Activated CD4-positive, alpha-beta memory T cell treated with anti-CD3 and anti-CD28 coated beads, Interleukin-2, amount 10 ng/mL, durations not matched to agents 7 days and 5 days (primary cell): ENCODE results near the gene RDX. TPM values are rescaled to one million over a fixed set of nuclear protein-coding genes. Genes with fewer than 3 reads are reported as not detected.

ENCODE experiments used
- CTCF ChIA-PET: fragments of 350-600 bp; sonication (Branson Sonifier 250); formaldehyde crosslinking; loops from one replicate; lab custom pipeline; 2021; ENCODE audit warnings: antibody characterized with exemption, inconsistent platforms; lab: Charles Lee
- POLR2A ChIA-PET: fragments of 350-600 bp; sonication (Branson Sonifier 250); formaldehyde crosslinking; loops from one replicate; lab custom pipeline; 2021; ENCODE audit warnings: antibody characterized with exemption; lab: Charles Lee
- DNase-seq: peaks from one replicate; pipeline ENCODE4 v3.0.0-alpha.2; 2020
- H3K27ac Mint-ChIP-seq: one replicate; pipeline ENCODE4 v1.8.0; 2021; ENCODE audit warnings: mild to moderate bottlenecking, mixed read lengths
- H3K27me3 Mint-ChIP-seq: one replicate; pipeline ENCODE4 v1.8.0; 2021; ENCODE audit warnings: mixed read lengths
- H3K36me3 Mint-ChIP-seq: one replicate; pipeline ENCODE4 v1.8.0; 2021; ENCODE audit warnings: low read depth, mixed read lengths
- H3K4me1 Mint-ChIP-seq: one replicate; pipeline ENCODE4 v1.8.0; 2021; ENCODE audit warnings: mixed read lengths
- H3K4me3 Mint-ChIP-seq: one replicate; pipeline ENCODE4 v1.8.0; 2021; ENCODE audit warnings: mild to moderate bottlenecking, mixed read lengths
- H3K9me3 Mint-ChIP-seq: one replicate; pipeline ENCODE4 v1.8.0; 2021; ENCODE audit warnings: mixed read lengths
- total RNA-seq, 2 experiments: library from RNA; stranded (reverse); gene quantifications; one replicate each; pipeline ENCODE4 v1.2.3, GENCODE V29; 2021

RDX gene
- total RNA-seq, 2 experiments from 2014 or later = 53.5 to 54.4 TPM

DNA sequence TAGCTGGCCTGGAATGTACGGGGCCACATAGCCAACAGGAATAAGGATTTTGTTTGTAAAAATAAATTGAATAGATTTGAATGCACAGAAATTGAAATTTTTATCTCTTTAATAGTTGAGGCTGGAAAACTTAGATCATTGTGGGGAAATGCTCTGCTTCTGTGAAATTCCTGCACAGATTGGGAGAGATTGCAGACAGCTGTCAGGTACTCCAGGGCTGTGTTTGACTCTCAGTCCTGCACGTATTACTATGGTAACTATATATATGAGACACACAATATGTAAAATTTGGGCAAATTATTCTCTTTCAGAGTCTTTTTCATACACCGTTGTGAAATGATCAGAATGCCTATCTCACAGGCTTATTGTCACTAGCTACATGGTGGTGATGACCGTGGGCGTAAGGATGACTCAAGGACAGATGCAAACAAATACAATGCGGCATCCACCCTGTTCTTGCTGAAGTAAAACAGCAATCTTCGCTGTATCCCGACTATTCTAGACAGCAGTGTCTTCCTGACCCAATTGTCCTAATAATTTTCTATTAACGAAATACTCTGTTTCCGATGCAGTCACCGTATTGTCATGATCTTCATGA, 123.8 kb downstream of the RDX start:
- ChIA-PET POLR2A (no interaction called here), CTCF (interaction anchor here (1.7 kb wide), 1 partner anchor 320 kb away, joined by 4 read pairs; no protein-coding TSS in a partner anchor)
- DNase-seq = no peak
- H3K9me3 Mint-ChIP-seq = no peaks in the 10 kb centered on the region
- no peak overlapping the region for H3K4me3 Mint-ChIP-seq
- peaks cover 21% of the 10 kb centered on the region for H3K27me3 Mint-ChIP-seq
- peaks cover 5% of the 10 kb centered on the region for H3K4me1 Mint-ChIP-seq
- H3K36me3 Mint-ChIP-seq = no peaks in the 10 kb centered on the region
- H3K27ac Mint-ChIP-seq = no peak overlapping the region

DNA sequence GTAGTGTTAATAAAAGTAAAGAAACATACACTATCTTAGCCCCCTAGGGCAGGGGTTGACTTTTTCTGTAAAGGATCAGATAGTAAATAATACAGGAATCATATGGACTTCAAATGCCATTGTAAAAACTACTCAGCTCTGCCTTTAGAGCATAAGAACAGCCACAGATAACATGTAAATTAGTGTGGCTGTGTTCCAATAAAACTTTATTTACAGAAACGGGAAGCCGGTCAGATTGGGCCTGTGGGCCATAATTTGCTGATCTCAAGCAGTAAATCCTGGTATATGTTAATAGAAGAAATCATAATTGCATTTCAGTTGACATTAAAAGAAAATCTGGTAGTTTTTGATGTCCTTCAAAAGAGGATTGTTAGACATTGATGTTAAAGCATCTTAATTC, 126.7 kb downstream of the RDX start:
- no peaks in the 10 kb centered on the region for H3K36me3 Mint-ChIP-seq
- no peak overlapping the region for H3K27ac Mint-ChIP-seq
- no peak overlapping the region for H3K4me3 Mint-ChIP-seq
- ChIA-PET POLR2A (no interaction called here), CTCF (interaction anchor here (1.2 kb wide), 1 partner anchor 8 kb away, joined by 3 read pairs; no protein-coding TSS in a partner anchor)
- H3K27me3 Mint-ChIP-seq = peaks cover 31% of the 10 kb centered on the region
- H3K4me1 Mint-ChIP-seq = peaks cover 5% of the 10 kb centered on the region
- no peak for DNase-seq
- no peaks in the 10 kb centered on the region for H3K9me3 Mint-ChIP-seq

DNA sequence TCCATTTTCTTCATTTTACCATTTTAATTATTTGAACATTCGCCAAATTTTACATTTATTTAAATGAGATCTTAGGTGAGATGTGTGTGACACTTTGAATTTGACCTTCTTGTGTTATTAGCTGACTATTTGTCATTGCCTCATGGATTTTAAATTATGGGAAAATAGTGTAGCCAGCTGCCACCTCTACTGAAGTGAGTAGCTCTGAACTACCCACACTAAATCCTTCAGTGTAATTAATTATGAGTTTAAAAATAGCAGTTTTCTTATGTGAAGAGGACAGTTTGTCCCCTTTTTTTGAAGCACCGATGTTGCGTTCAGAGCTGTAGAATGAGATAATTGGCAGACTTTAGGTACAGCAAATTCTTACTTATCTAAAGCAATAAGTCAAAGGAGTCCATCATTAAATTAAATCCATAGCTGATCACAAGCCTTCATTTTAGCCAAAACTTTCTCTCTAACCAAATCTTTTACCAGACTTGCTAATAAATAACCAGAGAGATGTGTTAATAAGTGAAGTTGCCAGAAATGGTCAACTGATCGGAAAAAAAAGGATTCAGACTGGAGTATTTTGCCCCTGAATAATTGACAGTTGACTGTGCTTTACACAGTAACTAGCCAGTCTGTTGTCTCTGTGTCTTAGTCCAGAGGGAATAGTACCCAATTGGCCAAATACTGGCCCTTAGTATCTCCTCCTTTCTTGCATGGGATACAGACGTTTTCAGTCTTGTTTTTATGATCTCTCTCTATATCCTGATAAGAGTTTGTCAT, 128.2 kb downstream of the RDX start:
- Mint-ChIP-seq H3K4me1 (no peaks in the 10 kb centered on the region), H3K9me3 (no peaks in the 10 kb centered on the region), H3K36me3 (no peaks in the 10 kb centered on the region), H3K27ac (no peak overlapping the region), H3K27me3 (peaks cover 28% of the 10 kb centered on the region), H3K4me3 (no peak overlapping the region)
- ChIA-PET POLR2A (interaction anchor here (1.0 kb wide), 1 partner anchor 9 kb away, joined by 3 read pairs; no protein-coding TSS in a partner anchor), CTCF (no interaction called here)
- DNase-seq = no peak

DNA sequence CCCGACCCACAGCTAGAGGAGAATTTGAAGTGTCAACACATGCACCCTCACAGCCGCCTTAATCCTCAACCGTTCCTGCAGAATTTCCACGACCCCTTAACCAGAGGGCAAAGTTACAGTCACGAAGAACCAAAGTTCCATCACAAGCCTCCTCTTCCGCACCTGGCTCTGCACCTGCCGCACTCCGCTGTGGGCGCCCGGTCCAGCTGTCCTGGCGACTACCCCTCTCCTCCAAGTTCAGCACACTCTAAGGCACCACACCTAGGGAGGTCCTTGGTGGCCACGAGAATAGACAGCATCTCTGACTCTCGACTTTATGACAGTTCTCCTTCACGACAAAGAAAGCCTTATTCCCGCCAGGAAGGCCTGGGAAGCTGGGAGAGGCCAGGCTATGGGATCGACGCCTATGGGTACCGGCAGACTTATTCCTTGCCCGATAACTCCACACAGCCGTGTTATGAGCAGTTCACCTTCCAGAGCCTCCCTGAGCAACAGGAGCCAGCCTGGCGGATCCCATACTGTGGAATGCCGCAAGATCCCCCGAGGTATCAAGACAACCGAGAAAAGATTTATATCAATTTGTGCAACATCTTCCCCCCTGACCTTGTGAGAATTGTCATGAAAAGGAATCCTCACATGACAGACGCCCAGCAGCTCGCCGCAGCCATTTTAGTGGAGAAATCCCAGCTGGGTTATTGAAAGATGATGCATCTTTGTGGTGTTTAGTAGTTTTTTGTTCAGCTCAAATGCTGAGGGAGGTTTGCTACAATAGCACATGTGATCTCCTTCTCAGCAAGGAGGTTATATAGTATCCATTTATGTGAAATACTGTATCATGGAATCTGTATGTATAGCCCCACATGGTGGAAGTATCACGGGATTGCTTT, 131.1 kb downstream of the RDX start:
- POLR2A ChIA-PET = interaction anchor here (0.6 kb wide), 1 partner anchor 1227 kb away, joined by 3 read pairs; no protein-coding TSS in a partner anchor
- no peak overlapping the region for H3K4me3 Mint-ChIP-seq
- H3K9me3 Mint-ChIP-seq = no peaks in the 10 kb centered on the region
- CTCF ChIA-PET = interaction anchor here (0.9 kb wide), 1 partner anchor 33 kb away, joined by 3 read pairs; no protein-coding TSS in a partner anchor
- H3K27me3 Mint-ChIP-seq = peaks cover 15% of the 10 kb centered on the region
- no peak for DNase-seq
- no peaks in the 10 kb centered on the region for H3K4me1 Mint-ChIP-seq
- no peaks in the 10 kb centered on the region for H3K36me3 Mint-ChIP-seq
- H3K27ac Mint-ChIP-seq = no peak overlapping the region

DNA sequence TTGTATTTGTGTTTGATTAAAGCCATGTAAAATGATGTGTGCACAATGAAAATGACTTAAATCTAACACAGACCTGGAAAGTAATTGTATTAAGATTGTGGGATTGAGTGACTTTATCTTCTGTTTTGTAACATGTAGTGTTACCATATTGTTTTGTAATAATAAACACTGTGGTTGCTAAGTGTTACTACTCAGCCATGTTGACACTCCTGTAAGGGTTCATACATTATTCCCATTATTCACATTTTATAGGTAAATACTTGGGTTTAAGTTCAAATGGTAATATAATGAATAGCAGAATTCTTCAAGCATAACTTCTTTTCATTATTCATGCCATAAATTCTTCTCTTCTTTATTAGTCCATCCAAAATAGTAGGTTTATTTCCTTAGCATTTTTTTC, 134.2 kb downstream of the RDX start:
- POLR2A ChIA-PET = no interaction called here
- H3K4me1 Mint-ChIP-seq = no peaks in the 10 kb centered on the region
- no peak overlapping the region for H3K4me3 Mint-ChIP-seq
- no peak for DNase-seq
- H3K9me3 Mint-ChIP-seq = no peaks in the 10 kb centered on the region
- CTCF ChIA-PET = no interaction called here
- no peak overlapping the region for H3K27ac Mint-ChIP-seq
- no peaks in the 10 kb centered on the region for H3K36me3 Mint-ChIP-seq
- peaks cover 13% of the 10 kb centered on the region for H3K27me3 Mint-ChIP-seq

DNA sequence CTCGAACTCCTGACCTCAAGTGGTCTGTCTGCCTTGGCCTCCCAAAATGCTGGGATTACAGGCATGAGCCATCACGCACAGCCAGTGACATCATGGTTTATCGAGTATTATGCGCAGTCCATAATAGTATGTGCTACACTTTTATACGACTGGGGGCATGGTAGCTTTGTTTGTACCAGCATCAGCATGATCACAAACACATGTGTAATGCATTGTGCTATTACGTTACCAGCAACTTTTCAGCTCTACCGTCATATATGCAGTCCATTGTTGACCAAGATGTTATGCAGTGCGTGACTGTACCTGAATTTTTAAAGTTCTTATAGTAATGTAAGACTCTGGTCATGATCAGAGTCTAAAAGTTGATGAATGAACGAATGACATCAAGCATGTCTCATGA, 135.4 kb downstream of the RDX start:
- Mint-ChIP-seq H3K27me3 (peaks cover 8% of the 10 kb centered on the region), H3K9me3 (no peaks in the 10 kb centered on the region), H3K4me3 (no peak overlapping the region), H3K36me3 (no peaks in the 10 kb centered on the region), H3K4me1 (no peaks in the 10 kb centered on the region), H3K27ac (no peak overlapping the region)
- POLR2A ChIA-PET = no interaction called here
- CTCF ChIA-PET = no interaction called here
- no peak for DNase-seq

DNA sequence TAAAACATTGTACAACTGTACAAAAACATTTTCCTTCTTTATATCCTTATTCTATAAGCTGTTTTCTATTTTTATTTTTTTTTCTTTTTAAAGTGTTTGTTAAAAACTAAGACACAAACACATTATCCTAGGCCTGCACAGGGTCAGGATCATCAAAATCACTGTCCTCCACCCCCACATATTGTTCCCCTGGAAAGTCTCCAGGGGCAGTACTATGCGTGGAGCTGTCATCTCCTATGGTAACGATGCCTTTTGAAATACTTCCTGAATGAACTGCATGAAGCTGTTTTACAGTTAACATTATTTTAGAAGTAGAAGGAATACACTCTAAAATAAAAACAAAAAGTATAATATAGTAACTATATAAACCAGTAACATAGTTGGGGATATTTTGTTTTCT, 136.0 kb downstream of the RDX start:
- no peaks in the 10 kb centered on the region for H3K36me3 Mint-ChIP-seq
- no peak overlapping the region for H3K27ac Mint-ChIP-seq
- no peak overlapping the region for H3K4me3 Mint-ChIP-seq
- POLR2A ChIA-PET = no interaction called here
- CTCF ChIA-PET = no interaction called here
- no peaks in the 10 kb centered on the region for H3K4me1 Mint-ChIP-seq
- peaks cover 8% of the 10 kb centered on the region for H3K27me3 Mint-ChIP-seq
- DNase-seq = no peak
- no peaks in the 10 kb centered on the region for H3K9me3 Mint-ChIP-seq

DNA sequence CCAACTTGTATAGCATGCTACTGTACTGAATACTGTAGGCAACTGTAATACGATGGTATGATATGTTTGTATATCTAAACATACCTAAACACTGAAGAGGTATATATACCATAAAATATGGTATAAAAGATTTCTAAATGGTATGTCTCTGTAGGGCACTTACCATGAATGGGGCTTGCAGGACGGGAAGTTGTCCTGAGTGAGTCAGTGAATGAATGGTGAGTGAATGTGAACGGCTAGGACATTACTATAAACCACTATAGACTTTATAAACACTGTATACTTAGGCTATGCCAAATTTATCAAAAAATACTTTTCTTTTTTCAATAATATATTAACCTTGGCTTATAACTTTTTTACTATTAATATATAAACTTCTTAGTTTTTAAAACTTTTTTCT, 136.4 kb downstream of the RDX start:
- ChIA-PET CTCF (no interaction called here), POLR2A (no interaction called here)
- no peaks in the 10 kb centered on the region for H3K36me3 Mint-ChIP-seq
- H3K4me1 Mint-ChIP-seq = no peaks in the 10 kb centered on the region
- H3K27ac Mint-ChIP-seq = no peak overlapping the region
- peaks cover 5% of the 10 kb centered on the region for H3K27me3 Mint-ChIP-seq
- H3K4me3 Mint-ChIP-seq = no peak overlapping the region
- DNase-seq = no peak
- no peaks in the 10 kb centered on the region for H3K9me3 Mint-ChIP-seq

DNA sequence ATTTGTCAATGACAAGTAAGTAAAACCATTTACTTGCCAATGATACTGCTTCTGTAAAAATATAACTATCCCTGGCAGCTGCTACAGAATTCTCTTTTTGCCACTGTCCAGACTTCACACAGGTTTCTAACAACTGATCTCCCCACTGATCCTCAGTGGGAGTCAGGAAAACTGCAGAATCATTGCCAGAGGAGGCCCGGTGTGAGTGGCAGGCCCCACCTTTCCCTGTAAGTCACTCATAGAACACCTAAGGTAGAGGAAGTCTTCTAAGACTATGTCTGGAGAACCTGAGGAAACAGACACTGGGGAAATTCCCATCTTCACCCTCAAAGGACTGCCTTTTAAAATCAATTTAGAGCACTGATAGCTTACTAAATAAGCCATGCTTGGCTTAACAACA, 136.9 kb downstream of the RDX start:
- DNase-seq = no peak
- no peak overlapping the region for H3K4me3 Mint-ChIP-seq
- H3K4me1 Mint-ChIP-seq = no peaks in the 10 kb centered on the region
- peaks cover 3% of the 10 kb centered on the region for H3K27me3 Mint-ChIP-seq
- no peak overlapping the region for H3K27ac Mint-ChIP-seq
- no peaks in the 10 kb centered on the region for H3K9me3 Mint-ChIP-seq
- ChIA-PET CTCF (no interaction called here), POLR2A (no interaction called here)
- no peaks in the 10 kb centered on the region for H3K36me3 Mint-ChIP-seq

DNA sequence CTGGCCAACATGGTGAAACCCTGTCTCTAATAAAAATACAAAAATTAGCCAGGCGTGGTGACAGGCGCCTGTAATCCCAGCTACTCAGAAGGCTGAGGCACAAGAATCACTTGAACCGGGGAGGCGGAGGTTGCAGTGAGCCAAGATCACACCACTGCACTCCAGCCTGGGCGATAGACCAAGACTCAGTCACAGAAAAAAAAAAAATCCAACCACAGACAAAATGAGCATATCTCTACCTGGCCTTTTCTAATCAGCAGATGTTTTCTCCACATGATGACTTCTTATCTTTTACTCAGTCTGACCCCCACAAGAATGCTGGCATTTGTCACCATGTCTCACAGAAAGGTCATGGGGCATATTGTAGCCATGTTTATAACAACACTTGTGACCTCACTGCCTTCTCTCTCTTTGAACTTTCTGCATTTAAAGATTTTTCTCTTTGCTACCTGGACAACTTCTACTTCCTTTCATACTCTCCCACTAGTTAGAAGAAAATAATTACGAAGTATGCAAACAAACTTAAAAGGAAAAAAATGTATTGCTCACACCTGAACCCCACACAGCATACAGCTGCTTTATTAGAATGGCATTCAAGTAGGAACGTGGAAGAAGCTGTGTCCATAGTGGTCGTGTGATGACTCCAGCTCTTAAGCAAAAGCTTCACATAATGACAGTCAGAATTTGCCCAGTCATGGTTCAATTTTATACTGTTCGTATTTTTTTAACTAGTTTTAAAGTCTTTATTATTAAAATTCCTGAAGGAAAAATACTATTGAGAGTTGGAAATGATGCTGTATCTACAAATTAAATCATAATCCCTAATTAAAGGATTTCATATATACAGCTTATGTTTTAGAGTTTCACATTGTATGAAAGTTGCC, 137.9 kb downstream of the RDX start:
- Mint-ChIP-seq H3K27ac (no peak overlapping the region), H3K4me3 (no peak overlapping the region), H3K36me3 (no peaks in the 10 kb centered on the region), H3K4me1 (no peaks in the 10 kb centered on the region), H3K27me3 (peaks cover 3% of the 10 kb centered on the region), H3K9me3 (no peaks in the 10 kb centered on the region)
- DNase-seq = no peak
- POLR2A ChIA-PET = interaction anchor here (0.8 kb wide), 1 partner anchor 10 kb away, joined by 3 read pairs; no protein-coding TSS in a partner anchor
- CTCF ChIA-PET = no interaction called here

DNA sequence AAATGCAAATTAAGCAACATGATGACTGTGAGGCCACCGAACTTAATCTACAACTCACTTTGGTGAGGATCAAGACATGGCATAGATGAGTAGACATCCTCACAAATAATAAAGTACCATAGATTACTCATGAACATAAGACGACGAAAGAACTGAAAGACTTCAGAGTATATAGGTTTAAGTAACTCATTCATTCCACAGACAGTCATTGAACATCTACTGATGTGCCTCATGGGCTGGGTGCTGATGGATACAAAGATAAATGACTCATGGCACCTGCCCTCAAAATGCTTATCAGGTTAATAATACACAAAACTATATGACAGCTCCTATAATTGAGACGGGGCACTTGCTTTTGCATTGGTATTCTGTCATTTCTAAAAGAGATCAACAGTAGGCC, 139.9 kb downstream of the RDX start:
- no peaks in the 10 kb centered on the region for H3K4me1 Mint-ChIP-seq
- no peaks in the 10 kb centered on the region for H3K36me3 Mint-ChIP-seq
- CTCF ChIA-PET = no interaction called here

DNA sequence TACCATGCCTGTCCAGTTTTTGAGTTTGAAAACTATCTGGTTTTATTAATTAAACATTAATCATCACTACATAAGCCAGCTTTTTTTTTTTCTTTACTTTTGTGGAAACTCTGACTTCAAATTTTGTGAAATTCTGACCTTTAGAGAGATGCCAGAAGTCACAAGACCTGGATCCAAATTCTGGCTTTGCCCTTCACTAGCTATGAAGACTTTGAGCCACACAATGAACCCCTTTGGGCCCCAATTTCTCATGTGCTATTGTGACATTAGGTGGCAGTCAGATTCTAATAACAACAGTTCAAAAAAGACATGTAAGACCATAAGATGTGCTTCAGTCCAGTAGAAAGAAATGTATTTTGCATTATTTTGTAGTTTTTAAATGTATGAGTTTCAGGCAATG, 142.9 kb downstream of the RDX start:
- Mint-ChIP-seq H3K9me3 (no peaks in the 10 kb centered on the region), H3K27ac (no peak overlapping the region), H3K4me3 (no peak overlapping the region), H3K4me1 (peaks cover 9% of the 10 kb centered on the region), H3K36me3 (no peaks in the 10 kb centered on the region), H3K27me3 (peaks cover 5% of the 10 kb centered on the region)
- ChIA-PET POLR2A (interaction anchor here (0.7 kb wide), 1 partner anchor 55 kb away, joined by 4 read pairs; no protein-coding TSS in a partner anchor), CTCF (no interaction called here)
- no peak for DNase-seq

More for the DNA sequence above, 139.9 kb downstream of the RDX start:
- POLR2A ChIA-PET = no interaction called here
- Mint-ChIP-seq H3K9me3 (no peaks in the 10 kb centered on the region), H3K27me3 (no peaks in the 10 kb centered on the region), H3K27ac (no peak overlapping the region), H3K4me3 (no peak overlapping the region)
- no peak for DNase-seq
